ENCODE data around the gene ZNF254. TPM values are rescaled to one million over a fixed set of nuclear protein-coding genes. Genes with fewer than 3 reads are reported as not detected.
A peak's percentile ranks its signal among the peaks of the same experiment; 100 is the strongest.

ZNF254 gene
- total RNA-seq, 1 experiment from 2014 or later, result 26.6 TPM

DNA sequence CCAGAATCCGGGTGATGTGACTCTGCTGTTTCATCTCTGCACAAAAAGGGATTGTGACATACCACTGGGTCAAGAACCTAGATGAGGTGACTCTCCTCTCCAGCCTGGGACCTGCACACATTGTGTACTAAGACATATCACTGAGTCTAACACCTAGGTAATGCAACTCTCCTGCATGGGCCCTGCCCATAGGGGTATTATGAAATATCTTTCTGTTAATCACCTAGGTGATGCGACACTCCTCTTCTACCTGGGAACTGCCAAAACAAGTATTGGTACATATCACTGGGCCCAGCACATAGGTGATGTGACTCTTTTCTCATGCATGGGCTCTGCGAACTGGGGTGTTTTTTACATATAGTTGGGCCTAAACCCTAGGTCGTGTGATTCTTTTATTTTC, 35.5 kb upstream of the ZNF254 start:
- no CpG with 5 or more reads among the region's 4 CpGs for WGBS (ENCODE audit: extremely low coverage, insufficient read length, low lambda C conversion rate)
- H3K14ac ChIP-seq (ENCODE audit: insufficient read depth, low read length), result no peak overlapping the region

More for the DNA sequence above, 35.5 kb upstream of the ZNF254 start:
- H3K18ac ChIP-seq (ENCODE audit: insufficient read length, low read depth, low read length), result no peak overlapping the region
- peaks cover 74 to 91% (median 89%) of the 10 kb centered on the region in 3 experiments for H3K36me3 Mint-ChIP-seq (ENCODE audit: insufficient read depth in 1 of 3, low read depth in 3 of 3)
- H4K91ac ChIP-seq (ENCODE audit: insufficient read length, low read depth, low read length), result no peak overlapping the region
- no peak overlapping the region for H3T11ph ChIP-seq (ENCODE audit: low read length)
- H2BK12ac ChIP-seq (ENCODE audit: insufficient read length, low read depth, low read length), result no peak overlapping the region
- H2BK5ac ChIP-seq (ENCODE audit: insufficient read length, low read length), result no peak overlapping the region
- no peak overlapping the region for H2BK20ac ChIP-seq (ENCODE audit: low read depth, low read length, poor library complexity, severe bottlenecking)
- no peak overlapping the region for H3K4ac ChIP-seq (ENCODE audit: low read depth, low read length)
- H3K23ac ChIP-seq (ENCODE audit: insufficient read length, low read depth, low read length), result no peak overlapping the region
- no peak overlapping the region for H3K4me2 ChIP-seq (ENCODE audit: insufficient read depth, insufficient read length, low read length)
- H3K23me2 ChIP-seq (ENCODE audit: insufficient read length, low read depth, low read length, poor library complexity, severe bottlenecking), result no peaks in the 10 kb centered on the region
- no peaks in the 10 kb centered on the region for H3K4me1 ChIP-seq (ENCODE audit: insufficient read depth, low read length)
- no peak overlapping the region for H2BK15ac ChIP-seq (ENCODE audit: low read depth, low read length)
- no peak overlapping the region for H3K56ac ChIP-seq (ENCODE audit: insufficient read length, low read depth, low read length)
- H3K4me3 Mint-ChIP-seq, result peak overlapping the region in 1 of 2 experiments; percentile 37; a peak in 1 of 5 replicates
- H3K9ac ChIP-seq (ENCODE audit: extremely low read depth, insufficient read length, low read length), result no peak overlapping the region
- no peak overlapping the region for H2AK5ac ChIP-seq (ENCODE audit: insufficient read length, low read length)
- peaks cover 2% of the 10 kb centered on the region for H3K79me1 ChIP-seq (ENCODE audit: insufficient read depth, low read depth, low read length, poor library complexity, severe bottlenecking)
- H3K4me1 Mint-ChIP-seq, result no peaks in the 10 kb centered on the region
- H3K79me2 ChIP-seq (ENCODE audit: insufficient read depth, low read length), result no peaks in the 10 kb centered on the region; the same call in 1 of the 2 replicates
- no peak overlapping the region for H4K8ac ChIP-seq (replicated peaks; ENCODE audit: insufficient read length, low read depth, low read length)
- no peak for DNase-seq
- no peak overlapping the region for H3K27ac Mint-ChIP-seq
- H2AFZ ChIP-seq (ENCODE audit: low read length), result no peak overlapping the region
- H3K27me3 Mint-ChIP-seq (ENCODE audit: low read depth), result no peaks in the 10 kb centered on the region
- TF ChIP-seq, protein P1, sequence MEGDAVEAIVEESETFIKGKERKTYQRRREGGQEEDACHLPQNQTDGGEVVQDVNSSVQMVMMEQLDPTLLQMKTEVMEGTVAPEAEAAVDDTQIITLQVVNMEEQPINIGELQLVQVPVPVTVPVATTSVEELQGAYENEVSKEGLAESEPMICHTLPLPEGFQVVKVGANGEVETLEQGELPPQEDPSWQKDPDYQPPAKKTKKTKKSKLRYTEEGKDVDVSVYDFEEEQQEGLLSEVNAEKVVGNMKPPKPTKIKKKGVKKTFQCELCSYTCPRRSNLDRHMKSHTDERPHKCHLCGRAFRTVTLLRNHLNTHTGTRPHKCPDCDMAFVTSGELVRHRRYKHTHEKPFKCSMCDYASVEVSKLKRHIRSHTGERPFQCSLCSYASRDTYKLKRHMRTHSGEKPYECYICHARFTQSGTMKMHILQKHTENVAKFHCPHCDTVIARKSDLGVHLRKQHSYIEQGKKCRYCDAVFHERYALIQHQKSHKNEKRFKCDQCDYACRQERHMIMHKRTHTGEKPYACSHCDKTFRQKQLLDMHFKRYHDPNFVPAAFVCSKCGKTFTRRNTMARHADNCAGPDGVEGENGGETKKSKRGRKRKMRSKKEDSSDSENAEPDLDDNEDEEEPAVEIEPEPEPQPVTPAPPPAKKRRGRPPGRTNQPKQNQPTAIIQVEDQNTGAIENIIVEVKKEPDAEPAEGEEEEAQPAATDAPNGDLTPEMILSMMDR (conservative IDR thresholded peaks at IDR 0.05), result no peak
- H4K20me1 ChIP-seq (ENCODE audit: control insufficient read depth, insufficient read depth, insufficient read length), result no peaks in the 10 kb centered on the region
- H3K9me3 ChIP-seq (ENCODE audit: control insufficient read depth, low read depth, low read length), result no peaks in the 10 kb centered on the region
- no peak overlapping the region for H2BK120ac ChIP-seq (ENCODE audit: low read depth, low read length, poor library complexity, severe bottlenecking)
- H3K9me3 Mint-ChIP-seq, result no peaks in the 10 kb centered on the region; a peak in 1 of 5 replicates
- H4K5ac ChIP-seq (ENCODE audit: insufficient read length, low read depth, low read length), result no peak overlapping the region
- no peak overlapping the region for H3K27ac ChIP-seq (ENCODE audit: insufficient read length, low read depth, low read length)
- no peaks in the 10 kb centered on the region for H3K27me3 ChIP-seq (ENCODE audit: insufficient read depth, low read length)

Measured in H9 (cell line).